Ovary (tissue), 9 donors: ENCODE results near the gene SDF4. TPM values are rescaled to one million over a fixed set of nuclear protein-coding genes. Genes with fewer than 3 reads are reported as not detected.

Experiments used
- DNase-seq, 5 donors: peaks; one replicate each; pipeline ENCODE4 v3.0.0-alpha.2; 2019 to 2020
- H3K27ac ChIP-seq, 2 donors: fragments of 200-600 bp; one replicate each; pipeline versions ENCODE4 v1.5.1 to v1.8.0; 2019 to 2022
- H3K27me3 ChIP-seq: fragments of 200-600 bp; one replicate; pipeline ENCODE4 v1.8.0; 2022
- H3K36me3 ChIP-seq: fragments of 200-600 bp; sonication (generic); one replicate; pipeline ENCODE4 v1.5.1; 2019
- H3K4me1 ChIP-seq: one replicate; pipeline ENCODE4 v1.8.1; 2013; ENCODE audit warnings: mild to moderate bottlenecking, moderate library complexity; ENCODE audit not compliant: insufficient read depth
- H3K4me3 ChIP-seq: fragments of 200-600 bp; sonication (generic); one replicate; pipeline ENCODE4 v1.5.1; 2017
- H3K9me3 ChIP-seq, 2 donors: fragments of 200-600 bp in 1 of 2; sonication (generic) in 1 of 2; one replicate each; pipeline versions ENCODE4 v1.5.1 to v1.8.1; 2013 to 2019; ENCODE audit warnings: mild to moderate bottlenecking in 1 of 2, moderate library complexity in 1 of 2
- EP300 ChIP-seq: sonication (generic); formaldehyde crosslinking; IDR thresholded peaks from one replicate; pipeline ENCODE4 v1.6.1; 2017; ENCODE audit warnings: antibody characterized with exemption
- POLR2A ChIP-seq: fragments of 450-650 bp; IDR thresholded peaks from one replicate; pipeline ENCODE4 v1.6.1; 2017; ENCODE audit warnings: antibody characterized with exemption, mild to moderate bottlenecking, moderate library complexity
- WGBS, 3 donors: extraction: QIAGEN DNeasy Blood & Tissue Kit in 1 of 3; methylation state at CpG; one replicate each; pipeline versions ENCODE4 v1.1.5 to v1.1.7; 2013 to 2017; 5-methylcytosine and 5-hydroxymethylcytosine counted together
- intact Hi-C, 4 donors: fragments of 100-400 bp; cut with DNase I; formaldehyde crosslinking; loops; one replicate each; pipeline versions ENCODE4 v1.11.0 to v1.15.1; 2022 to 2023
- polyA plus RNA-seq, 2 donors: library from polyadenylated mRNA; stranded (reverse); fragments of 200-250 nt in 1 of 2; fragments of 350-450 nt in 1 of 2; fragmentation: Illumina TruSeq in 1 of 2; extraction: RNeasy Lipid Tissue Mini Kit (QIAGEN cat#74804) in 1 of 2; gene quantifications; one replicate each; pipeline ENCODE4 v1.2.3, GENCODE V29; 2013 to 2014
- total RNA-seq, 7 donors: library from RNA; depleted of rRNA in 2 of 7; stranded (reverse); fragments of >200 nt in 2 of 7; fragmentation: NEBNext Ultra II Directional in 3 of 7; extraction: Animal tissue kit (Norgen Biotek cat#: 25700) in 3 of 7; gene quantifications; one replicate each; pipeline versions ENCODE4 v1.1.0 to v1.2.4, GENCODE V29; 2016 to 2023
- TF ChIP-seq, protein P1 (sequence below), 3 donors: fragments of 450-650 bp in 2 of 3; fragments of 200-600 bp in 1 of 3; IDR thresholded peaks; one replicate each; pipeline versions ENCODE4 v1.5.1 to v1.8.0; 2016 to 2022; ENCODE audit warnings: antibody characterized with exemption in 3 of 3, mild to moderate bottlenecking in 1 of 3
- donor health status: DM: no; HTN: no; CAD: no; lungs with moderate emphysema.
- donor health status: DM: no; HTN: no; CAD: no.
- donor health status: Bipolar disorder and iron deficiency.
- donor health status: DM: yes; HTN: yes; CAD: no.
- donor health status: DM: no; HTN: no; CAD: no.
- donor health status: DM: yes; HTN: yes; CAD: no.

SDF4 gene
- total and polyA plus RNA-seq, 9 donors: 32.5 to 145 (median 116) TPM

DNA sequence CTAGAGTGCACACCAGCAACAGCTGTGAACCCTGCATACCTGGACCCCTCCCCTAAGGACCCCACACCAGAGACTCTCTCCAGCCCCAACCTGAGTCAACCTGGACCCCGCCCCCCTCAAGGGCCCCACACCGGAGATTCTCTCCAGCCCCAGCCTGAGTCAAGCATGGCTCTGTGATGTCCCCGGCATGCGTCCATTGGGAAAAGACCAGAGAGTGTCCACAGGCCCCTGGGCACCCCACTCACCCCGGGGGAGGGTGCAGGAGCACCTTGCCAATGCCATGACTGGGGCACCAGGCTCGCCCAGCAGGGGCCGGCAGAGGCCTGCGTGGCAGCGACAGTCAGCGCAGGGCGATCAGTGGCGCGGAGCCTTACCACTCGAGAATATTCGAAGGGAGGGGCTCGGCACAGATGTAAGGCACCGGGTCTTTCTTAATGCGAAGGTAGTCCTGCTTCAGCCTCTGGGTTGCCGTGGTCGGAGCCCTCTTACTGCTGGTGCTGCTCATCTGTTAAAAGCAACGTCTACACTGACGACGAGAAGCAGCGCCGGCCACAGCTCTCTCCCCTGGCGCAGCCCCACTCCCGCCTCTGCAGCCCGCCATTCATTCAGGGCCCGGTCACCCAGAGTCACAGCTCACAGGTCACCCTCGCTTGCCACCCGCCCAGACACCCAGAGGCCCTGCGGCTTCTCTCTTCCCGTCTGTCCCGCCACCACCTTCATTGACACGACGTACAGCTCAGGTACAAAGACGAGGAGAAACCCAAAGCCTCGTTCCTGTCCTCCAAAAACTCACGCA, 35.9 kb upstream of the SDF4 start:
- Histone ChIP-seq H3K9me3 (no peaks in the 10 kb centered on the region), H3K27me3 (no peaks in the 10 kb centered on the region), H3K4me3 (no peak overlapping the region), H3K36me3 (peaks cover 2% of the 10 kb centered on the region), H3K27ac (no peak overlapping the region), H3K4me1 (peaks cover 20% of the 10 kb centered on the region)
- intact Hi-C loops: no loop called here
- 91% methylated on average over 39 of the region's 39 CpGs for WGBS, 3 donors
- TF ChIP-seq EP300 (no peak), POLR2A (no peak)
- TF ChIP-seq, protein P1, sequence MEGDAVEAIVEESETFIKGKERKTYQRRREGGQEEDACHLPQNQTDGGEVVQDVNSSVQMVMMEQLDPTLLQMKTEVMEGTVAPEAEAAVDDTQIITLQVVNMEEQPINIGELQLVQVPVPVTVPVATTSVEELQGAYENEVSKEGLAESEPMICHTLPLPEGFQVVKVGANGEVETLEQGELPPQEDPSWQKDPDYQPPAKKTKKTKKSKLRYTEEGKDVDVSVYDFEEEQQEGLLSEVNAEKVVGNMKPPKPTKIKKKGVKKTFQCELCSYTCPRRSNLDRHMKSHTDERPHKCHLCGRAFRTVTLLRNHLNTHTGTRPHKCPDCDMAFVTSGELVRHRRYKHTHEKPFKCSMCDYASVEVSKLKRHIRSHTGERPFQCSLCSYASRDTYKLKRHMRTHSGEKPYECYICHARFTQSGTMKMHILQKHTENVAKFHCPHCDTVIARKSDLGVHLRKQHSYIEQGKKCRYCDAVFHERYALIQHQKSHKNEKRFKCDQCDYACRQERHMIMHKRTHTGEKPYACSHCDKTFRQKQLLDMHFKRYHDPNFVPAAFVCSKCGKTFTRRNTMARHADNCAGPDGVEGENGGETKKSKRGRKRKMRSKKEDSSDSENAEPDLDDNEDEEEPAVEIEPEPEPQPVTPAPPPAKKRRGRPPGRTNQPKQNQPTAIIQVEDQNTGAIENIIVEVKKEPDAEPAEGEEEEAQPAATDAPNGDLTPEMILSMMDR (IDR thresholded peaks at IDR 0.05): no peak
- no peak for DNase-seq

DNA sequence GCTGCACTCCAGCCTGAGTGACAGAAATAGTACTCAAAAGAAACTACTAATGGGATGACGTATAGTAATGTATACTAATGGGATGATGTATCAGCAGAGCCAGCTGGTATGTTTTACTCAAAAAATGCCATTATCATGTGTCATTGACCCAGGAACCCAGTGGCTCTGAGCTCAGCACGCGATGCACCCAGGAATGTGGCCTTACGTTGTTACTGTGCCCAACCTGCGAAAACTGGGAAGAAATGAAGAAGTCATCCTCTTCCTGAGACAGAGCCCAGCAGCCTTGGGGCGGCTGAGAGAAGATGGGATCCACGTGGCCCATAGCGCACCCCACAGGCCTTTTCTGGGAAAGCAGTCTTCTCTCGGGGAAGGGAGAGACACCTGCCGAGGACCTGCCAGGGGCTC, 33.1 kb upstream of the SDF4 start:
- H3K27ac ChIP-seq: no peak overlapping the region
- H3K4me1 ChIP-seq: no peaks in the 10 kb centered on the region
- no peaks in the 10 kb centered on the region for H3K27me3 ChIP-seq
- H3K9me3 ChIP-seq: no peaks in the 10 kb centered on the region
- intact Hi-C loops: no loop called here
- WGBS, 3 donors: 68 to 77% (median 74%) methylated on average over 10 of the region's 10 CpGs
- TF ChIP-seq POLR2A (no peak), EP300 (no peak)
- TF ChIP-seq, protein P1 (IDR thresholded peaks at IDR 0.05): no peak
- no peak for DNase-seq
- H3K4me3 ChIP-seq: no peak overlapping the region
- H3K36me3 ChIP-seq: peaks cover 4% of the 10 kb centered on the region

DNA sequence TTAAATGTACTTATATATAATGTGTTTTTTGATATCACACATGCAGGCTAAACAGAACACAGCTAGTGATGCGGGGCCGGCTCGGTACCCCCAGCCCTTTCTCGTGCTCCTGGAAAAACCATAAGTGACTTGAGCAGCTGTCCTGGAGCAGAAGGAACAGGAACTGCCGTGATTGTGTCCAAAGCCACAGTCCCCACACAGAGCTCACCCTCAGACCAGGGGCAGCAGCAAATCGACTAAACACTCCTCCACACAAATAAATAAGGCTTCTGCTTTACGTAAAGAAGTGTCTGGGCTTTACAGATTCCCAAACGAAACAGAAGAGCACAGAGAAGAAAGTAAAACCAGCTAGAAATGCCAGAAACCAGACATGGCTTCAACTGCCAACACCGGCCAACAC, 32.2 kb upstream of the SDF4 start:
- Histone ChIP-seq H3K36me3 (peaks cover 4% of the 10 kb centered on the region), H3K9me3 (no peaks in the 10 kb centered on the region), H3K4me3 (no peak overlapping the region), H3K4me1 (no peaks in the 10 kb centered on the region), H3K27ac (no peak overlapping the region), H3K27me3 (no peaks in the 10 kb centered on the region)
- 83 to 85% (median 85%) methylated on average over 9 of the region's 9 CpGs for WGBS, 3 donors
- DNase-seq: no peak
- intact Hi-C loops: no loop called here
- no peak for TF ChIP-seq POLR2A
- TF ChIP-seq, protein P1 (IDR thresholded peaks at IDR 0.05): no peak
- TF ChIP-seq EP300: no peak

DNA sequence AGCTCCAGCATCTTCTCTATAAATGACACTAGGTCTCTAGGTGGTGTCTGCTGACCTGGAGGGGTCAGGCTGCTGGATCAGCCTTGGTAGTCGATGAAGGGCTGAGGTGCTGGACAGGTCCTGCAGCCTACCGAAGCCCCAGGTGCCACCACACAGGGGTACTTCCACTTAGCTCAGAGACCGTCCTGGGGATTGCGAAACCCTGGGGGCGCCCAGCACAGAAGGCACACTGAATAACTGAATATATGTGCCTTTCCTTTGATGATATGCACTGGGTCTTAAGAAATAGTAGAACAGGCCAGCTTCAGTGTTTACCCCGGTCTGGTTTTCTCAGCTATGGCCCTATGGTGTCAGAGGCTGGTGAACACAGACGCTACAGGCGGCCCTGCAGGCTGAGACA, 31.0 kb upstream of the SDF4 start:
- Histone ChIP-seq H3K4me1 (no peaks in the 10 kb centered on the region), H3K36me3 (peaks cover 4% of the 10 kb centered on the region), H3K27ac (no peak overlapping the region), H3K9me3 (no peaks in the 10 kb centered on the region), H3K27me3 (no peaks in the 10 kb centered on the region), H3K4me3 (no peak overlapping the region)
- no peak for DNase-seq
- no peak for TF ChIP-seq EP300
- 90 to 97% (median 93%) methylated on average over 8 of the region's 8 CpGs for WGBS, 3 donors
- intact Hi-C loops: no loop called here

DNA sequence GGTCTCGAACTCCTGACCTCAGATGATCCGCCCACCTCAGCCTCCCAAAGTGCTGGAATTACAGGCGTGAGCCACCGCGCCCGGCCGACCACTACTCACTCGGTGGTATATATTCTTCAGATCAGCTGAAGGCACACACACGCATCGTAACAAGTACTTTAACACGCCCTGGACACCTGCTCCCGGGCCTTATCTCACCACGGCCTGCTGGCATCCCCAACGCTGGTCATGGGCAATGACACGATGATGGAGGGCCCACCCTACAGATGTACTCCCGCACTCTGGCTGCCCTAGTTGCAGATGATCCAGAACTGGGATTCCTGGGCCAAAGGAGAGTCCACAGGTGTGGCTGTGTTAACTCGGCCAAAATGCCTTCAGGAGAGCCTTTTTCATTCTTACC, 30.3 kb upstream of the SDF4 start:
- Histone ChIP-seq H3K27ac (no peak overlapping the region), H3K36me3 (peaks cover 4% of the 10 kb centered on the region), H3K9me3 (no peaks in the 10 kb centered on the region), H3K4me1 (no peaks in the 10 kb centered on the region), H3K4me3 (no peak overlapping the region), H3K27me3 (no peaks in the 10 kb centered on the region)
- WGBS, 3 donors: 92 to 94% (median 93%) methylated on average over 17 of the region's 17 CpGs
- no peak for DNase-seq
- intact Hi-C loops: no loop called here
- TF ChIP-seq, protein P1 (IDR thresholded peaks at IDR 0.05): no peak
- no peak for TF ChIP-seq EP300
- no peak for TF ChIP-seq POLR2A
